HG02884 (cell line): ENCODE measurements around the gene FAM124A.

Source experiments
- ATAC-seq: cut with Tn5 transposase; IDR thresholded peaks from one replicate; pipeline ENCODE4 v1.9.1; 2021; ENCODE audit warnings: mild to moderate bottlenecking, moderate library complexity; ENCODE audit not compliant: unreplicated experiment

FAM124A gene

GRCh38 chr13:51297556-51297955 is 75.4 kb downstream of the FAM124A start:
- ATAC-seq = no peak

GRCh38 chr13:51298812-51299211 is 76.6 kb downstream of the FAM124A start:
- ATAC-seq = no peak

GRCh38 chr13:51303063-51303552 is 80.9 kb downstream of the FAM124A start:
- ATAC-seq = no peak

GRCh38 chr13:51303882-51304281 is 81.7 kb downstream of the FAM124A start:
- ATAC-seq = no peak

GRCh38 chr13:51305271-51305967 is 83.2 kb downstream of the FAM124A start:
- no peak for ATAC-seq

- ATAC-seq = no peak
Observed at GRCh38 chr13:51308781-51309180, 86.6 kb downstream of the FAM124A start.

GRCh38 chr13:51311231-51311630 is 89.0 kb downstream of the FAM124A start:
- ATAC-seq = no peak

- no peak for ATAC-seq
Observed at GRCh38 chr13:51311957-51312520, 89.8 kb downstream of the FAM124A start.

GRCh38 chr13:51313619-51314018 is 91.4 kb downstream of the FAM124A start:
- no peak for ATAC-seq

- ATAC-seq = no peak
Observed at GRCh38 chr13:51317262-51317661, 95.1 kb downstream of the FAM124A start.

- ATAC-seq = no peak
Observed at GRCh38 chr13:51318015-51318414, 95.8 kb downstream of the FAM124A start.

GRCh38 chr13:51318876-51319275 is 96.7 kb downstream of the FAM124A start:
- no peak for ATAC-seq

- no peak for ATAC-seq
Observed at GRCh38 chr13:51321836-51322235, 99.6 kb downstream of the FAM124A start.

- no peak for ATAC-seq
Observed at GRCh38 chr13:51322826-51323225, 100.6 kb downstream of the FAM124A start.

GRCh38 chr13:51323824-51324511 is 101.8 kb downstream of the FAM124A start:
- no peak for ATAC-seq

GRCh38 chr13:51324714-51325420 is 102.7 kb downstream of the FAM124A start:
- ATAC-seq = no peak

- no peak for ATAC-seq
Observed at GRCh38 chr13:51325837-51326236, 103.6 kb downstream of the FAM124A start.

- no peak for ATAC-seq
Observed at GRCh38 chr13:51326777-51327176, 104.6 kb downstream of the FAM124A start.

GRCh38 chr13:51327961-51328360 is 105.8 kb downstream of the FAM124A start:
- ATAC-seq = no peak

GRCh38 chr13:51328488-51328887 is 106.3 kb downstream of the FAM124A start:
- no peak for ATAC-seq

GRCh38 chr13:51329606-51330005 is 107.4 kb downstream of the FAM124A start:
- ATAC-seq = no peak
